Activated naive CD4-positive, alpha-beta T cell treated with Interleukin-2 at 50 U/mL for 16 hours (primary cell): Measurements from ENCODE around the gene SMKR1.
"Not testable (repeated sequence)": the region's sequence is repeated elsewhere in the genome, so short reads cannot be mapped to it uniquely, and the experiment has no call there.

Experiments used
- DNase-seq: peaks from one replicate; pipeline ENCODE4 v3.0.0-alpha.2; 2020

SMKR1 gene

DNA sequence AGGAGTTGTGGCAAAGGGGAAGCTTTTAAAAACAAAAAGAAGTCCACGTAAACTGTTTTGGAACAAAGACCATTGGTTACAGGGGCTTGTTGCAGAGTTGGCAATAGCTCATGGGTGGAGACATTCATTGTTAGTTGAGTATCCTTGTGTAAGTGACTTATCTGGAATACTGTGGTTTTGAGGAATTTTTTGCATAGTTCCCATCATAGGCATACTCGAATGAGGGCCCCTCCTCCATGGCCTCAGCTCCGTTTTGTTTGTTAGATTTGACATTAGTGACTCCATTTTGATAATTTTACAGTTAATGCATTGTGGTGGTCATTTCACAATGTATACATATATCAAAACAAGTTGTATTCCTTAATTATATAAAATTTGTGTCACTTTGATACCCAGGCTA, 12.8 kb upstream of the SMKR1 start:
- no peak for DNase-seq

DNA sequence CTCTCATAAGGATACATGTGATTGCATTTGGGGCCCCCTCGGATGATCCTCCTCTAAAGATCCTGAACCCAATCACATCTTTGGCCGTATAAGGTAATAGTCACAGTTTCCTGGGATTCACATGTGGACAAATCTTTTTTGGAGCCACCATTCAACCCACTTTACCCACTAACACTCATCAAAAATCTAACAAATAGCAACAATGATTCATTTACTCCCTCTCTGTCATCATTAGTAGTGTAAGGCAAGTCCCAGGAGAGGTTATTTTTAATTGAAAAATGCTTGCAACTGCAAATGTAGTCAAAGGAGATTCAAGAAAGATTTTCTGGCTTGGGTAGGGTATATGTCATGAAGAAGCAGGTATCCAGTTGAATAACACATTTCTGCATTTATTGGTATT, 9.9 kb upstream of the SMKR1 start:
- no peak for DNase-seq

DNA sequence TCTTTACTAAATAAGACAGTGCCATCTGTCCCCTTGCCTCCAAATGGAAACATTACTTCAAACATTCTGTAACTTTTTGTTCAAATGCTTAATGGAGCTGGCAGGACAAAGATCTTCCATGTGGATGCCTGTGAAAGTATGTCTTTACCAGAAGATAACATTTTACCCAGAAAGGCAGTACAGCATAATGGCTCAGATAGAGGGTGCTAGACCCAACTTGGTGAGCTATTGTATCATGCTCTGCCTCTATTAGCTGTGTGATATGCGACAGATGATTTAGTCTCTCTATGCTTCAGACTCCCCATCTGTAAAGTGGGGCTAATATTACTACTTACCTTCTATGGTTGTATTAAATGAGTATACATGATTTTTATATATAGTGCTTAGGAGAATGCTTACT, 8.8 kb upstream of the SMKR1 start:
- no peak for DNase-seq

DNA sequence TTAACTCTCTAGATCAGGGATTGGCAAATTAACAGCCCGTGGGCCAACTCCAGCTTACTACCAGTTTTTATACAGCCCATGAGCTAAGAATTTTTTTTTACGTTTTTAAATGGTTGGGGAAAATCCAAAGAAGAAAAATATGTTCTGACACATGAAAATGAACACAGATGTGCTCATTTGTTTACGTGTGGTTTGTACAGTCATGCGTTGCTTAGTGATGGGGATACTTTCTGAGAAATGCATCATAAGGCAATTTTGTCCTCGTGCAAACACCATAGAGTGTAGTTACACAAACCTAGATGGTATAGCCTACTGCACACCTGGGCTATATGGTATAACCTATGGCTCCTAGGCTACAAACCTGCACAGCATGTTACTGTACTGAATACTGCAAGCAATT, 8.3 kb upstream of the SMKR1 start:
- DNase-seq, result no peak

DNA sequence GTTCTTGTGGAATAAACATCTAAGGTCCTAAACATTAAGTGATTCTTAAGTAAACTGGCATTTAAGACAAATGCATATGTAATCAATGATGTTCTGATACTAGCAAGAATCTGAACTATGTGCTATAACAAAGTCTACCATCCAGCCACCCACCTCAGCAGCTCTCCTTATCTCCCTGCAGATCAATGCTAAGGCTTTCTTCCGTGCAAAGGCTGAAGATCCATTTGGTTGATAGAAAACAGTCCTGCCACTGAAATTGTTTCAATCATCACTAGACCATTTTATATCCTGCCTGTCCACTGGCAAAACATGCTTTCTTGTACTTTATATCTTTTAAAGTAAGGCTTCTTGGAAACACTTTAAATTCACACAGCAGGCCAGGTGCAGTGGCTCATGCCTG, 6.3 kb upstream of the SMKR1 start:
- no peak for DNase-seq

DNA sequence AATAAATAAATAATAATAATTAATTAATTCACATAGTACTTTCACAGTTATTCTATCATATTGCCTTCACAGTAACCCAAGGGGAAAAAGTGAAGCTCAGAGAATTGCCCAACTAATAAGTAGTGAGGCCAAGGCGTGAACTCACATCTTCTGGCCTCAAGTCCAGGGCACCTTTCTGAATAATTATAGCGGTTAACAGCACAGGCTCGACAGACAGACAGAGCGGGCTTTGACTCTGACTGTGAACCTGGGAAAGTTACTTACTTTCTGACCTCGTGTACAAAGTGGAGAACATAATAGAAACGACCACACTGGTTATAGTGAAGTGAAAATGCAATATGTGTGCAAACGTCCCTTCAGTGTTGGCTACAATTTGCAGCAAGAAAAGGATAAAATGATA, 5.7 kb upstream of the SMKR1 start:
- no peak for DNase-seq

DNA sequence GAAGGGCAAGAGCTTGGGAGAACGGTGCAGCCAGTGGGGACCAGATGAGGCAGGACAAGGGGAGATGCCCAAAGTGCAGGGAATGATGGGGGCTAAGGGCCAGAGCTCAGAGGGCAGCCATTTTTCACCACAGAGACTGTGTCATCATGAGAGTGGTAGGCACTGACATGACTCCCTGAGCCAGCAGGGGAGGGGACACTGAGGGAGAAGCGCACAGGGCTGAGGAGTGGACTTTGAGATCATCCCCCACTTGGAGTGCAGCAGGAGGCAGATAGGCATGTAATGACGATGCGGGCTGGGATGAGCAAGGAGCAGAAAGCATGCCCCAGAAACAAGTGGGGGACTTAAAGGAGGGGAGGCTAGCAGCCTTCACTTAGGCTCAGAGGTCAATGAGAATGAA, 5.2 kb upstream of the SMKR1 start:
- DNase-seq, result no peak

DNA sequence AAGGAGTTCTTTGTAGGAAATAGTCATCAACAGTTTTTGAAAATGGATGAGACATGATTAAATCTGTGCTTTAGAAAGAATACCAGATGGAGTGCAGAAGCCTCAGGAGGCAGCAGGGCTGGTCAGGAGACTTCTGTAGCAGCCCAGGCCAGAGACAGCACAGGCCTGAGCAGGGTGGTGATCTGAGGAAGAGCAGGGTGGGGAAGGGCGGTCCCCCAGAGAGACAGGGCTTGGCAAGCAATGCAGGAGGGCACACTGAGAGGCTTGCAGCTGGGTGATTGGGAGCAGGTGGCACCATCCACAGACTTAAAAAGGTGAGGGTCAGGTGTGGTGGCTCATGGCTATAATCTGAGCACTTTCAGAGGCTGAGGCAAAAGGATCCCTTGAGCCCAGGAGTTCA, 4.3 kb upstream of the SMKR1 start:
- no peak for DNase-seq

DNA sequence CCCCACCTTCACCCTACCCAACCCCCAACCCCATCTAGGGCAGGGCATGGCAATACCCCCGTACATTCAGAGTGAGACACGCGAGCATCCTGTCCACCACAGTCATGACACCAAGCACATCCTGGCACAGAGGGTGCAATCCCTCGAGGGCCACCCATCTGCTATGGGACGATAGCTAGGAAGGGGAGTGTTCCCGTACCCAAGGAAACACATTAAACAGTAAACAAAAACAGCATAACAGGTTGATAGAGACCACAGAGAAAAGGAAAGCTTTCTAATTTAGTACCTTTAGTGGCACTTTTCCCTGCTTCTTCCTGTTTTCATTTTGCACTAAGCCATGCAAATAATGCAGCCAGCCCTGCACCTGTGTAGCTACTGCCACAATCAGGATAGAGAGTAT, 2.3 kb upstream of the SMKR1 start:
- DNase-seq, result no peak

DNA sequence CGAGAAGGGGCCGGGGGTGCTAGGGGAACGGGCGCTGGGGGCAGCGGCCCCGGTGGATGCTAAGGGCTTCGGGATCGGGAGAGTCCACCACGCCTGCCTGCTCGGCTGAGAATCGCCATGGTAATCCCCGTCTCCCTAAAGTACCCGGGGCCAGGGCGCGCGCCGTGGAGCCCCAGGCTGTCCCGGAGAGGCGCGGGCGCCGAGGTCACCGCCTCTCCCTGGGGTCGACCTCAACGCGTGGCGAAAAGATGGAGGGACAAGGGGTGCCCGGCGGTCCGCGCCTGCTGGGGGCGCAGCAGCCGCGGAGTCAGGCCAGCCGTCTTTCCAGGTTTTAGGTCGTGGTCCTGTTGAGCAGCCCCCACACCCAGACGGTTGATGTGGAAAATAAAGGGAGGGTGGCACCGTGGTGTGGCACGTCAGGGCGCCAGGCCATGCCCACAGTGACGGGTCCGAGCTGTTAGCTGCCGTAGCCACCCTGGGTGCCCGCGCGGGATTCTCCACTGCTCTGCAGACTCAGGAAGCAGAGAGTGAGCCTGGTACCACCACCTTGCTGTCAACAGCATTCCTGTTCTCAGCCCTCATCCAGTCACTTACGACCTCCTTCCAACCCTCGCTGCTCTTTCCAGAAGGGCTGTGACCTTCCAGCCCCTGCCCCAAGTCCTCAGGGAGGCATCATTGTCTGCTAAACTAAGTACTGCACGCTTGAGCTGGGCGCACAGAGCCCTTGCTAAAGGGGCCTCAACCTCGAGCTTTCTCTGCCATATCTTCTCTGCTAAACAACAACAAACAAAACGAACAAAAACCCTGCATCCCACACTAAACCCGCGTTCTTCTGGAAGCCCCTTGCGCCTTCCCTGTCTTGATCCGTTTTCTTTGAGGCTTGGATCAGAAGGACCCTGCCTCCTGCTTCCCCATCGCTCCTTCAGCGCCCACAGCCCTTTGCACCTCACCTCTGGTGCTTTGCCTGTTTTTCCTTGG, 666 bp downstream of the SMKR1 start:
- peak; percentile 22 for DNase-seq

DNA sequence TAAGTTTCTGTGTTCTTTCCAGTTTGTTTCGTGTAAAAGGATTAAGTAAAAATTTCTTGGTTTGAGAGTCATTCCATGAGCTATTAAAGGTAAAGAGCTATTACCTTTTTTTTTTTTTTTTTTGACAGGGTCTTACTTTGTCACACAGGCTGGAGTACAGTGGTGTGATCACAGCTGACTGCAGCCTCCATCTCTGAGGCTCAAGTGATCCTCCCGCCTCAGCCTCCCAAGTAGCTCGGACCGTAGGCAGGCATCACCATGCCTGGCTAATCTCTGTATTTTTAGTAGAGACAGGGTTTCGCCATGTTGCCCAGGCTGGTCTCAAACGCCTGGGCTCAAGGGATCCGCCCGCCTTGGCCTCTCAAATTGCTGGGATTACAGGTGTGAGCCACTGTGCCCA, 1.4 kb downstream of the SMKR1 start:
- DNase-seq, result no peak

DNA sequence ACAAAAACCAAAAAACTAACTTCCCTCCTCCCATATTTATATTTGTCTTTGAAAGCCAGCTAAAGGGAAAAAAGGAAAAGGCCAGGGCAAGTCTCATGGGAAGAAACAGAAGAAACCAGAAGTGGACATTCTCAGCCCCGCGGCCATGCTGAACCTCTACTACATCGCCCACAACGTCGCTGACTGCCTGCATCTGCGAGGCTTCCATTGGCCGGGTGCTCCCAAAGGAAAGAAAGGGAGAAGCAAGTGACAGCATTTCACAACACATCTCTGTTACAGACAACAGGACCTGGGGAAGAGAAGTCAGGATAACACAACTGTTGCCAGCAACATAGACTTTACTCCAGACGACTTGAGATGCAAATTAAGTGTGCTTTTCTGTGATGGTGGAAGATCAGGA, 9.9 kb downstream of the SMKR1 start:
- DNase-seq, result no peak

DNA sequence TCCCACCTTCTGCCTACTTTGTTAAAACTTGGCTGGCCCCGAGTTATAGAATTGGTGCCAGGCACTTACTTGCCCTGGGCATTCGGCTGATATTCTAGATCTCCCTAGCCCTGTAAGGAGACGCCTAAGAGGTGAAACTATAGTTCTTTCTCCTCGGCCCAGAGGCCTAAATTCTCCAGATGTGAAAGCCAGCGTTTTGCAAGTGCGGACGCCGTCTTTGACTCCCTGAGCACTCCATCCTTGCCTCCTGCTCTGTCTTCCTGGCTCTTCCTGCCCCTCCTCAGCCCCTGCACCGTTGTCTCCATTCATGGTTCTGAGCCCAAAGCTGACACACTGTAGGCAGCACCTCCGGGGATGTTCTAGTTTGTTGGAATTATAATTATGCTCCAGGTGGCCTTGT, 11.2 kb downstream of the SMKR1 start:
- DNase-seq, result no peak

DNA sequence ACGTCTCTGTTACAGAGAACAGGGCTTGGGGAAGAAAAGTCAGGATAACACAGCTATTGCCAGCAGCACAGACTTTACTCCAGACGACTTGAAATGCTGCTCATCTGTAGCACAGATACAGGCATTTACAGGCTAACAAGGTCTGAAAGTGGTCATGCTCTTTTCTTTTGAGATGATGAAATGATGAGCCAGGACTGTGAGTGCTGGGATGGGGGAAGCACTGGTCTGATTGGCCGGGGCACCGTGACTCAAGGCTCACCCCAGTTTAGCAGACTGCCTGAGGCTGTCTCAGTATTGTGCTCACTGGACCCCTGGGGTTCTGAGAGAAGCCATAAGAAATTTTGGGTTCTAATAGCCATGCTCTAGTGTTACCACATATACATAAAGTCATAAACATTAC, 12.4 kb downstream of the SMKR1 start:
- no peak for DNase-seq

DNA sequence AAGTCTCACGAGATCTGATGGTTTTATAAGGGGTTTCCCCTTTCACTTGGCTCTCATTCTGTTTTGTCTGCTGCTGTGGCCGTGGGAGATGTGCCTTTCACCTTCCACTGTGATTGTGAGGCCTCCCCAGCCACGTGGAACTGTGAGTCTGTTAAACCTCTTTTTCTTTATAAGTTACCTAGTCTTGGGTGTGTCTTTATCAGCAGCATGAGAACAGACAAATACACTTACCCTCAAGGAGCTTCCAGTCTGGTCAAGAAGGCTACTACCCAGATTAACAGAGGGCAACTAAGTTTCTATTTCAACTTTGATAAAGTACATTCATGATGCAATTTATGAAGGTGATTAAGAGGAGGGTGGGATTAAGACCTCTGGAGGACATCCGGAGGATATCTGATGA, 13.1 kb downstream of the SMKR1 start:
- DNase-seq, result no peak

DNA sequence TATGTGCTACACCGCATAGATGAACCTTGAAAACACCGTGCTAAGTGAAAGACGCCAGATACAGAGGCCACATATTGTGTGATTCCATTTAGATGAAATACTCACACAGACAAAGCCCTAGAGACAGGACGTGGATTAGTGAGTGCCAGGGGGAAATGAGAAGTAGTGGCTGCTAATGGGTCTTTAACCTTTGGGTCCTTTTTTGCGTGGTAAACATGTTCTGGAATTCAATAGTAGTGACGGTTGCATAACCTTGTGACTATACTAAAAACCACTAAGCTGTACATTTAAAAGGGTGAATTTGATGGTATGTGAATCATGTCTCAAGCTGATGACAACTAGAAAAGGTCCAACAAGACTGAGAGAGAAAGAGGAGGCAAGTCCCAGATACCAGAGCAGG, 15.6 kb downstream of the SMKR1 start:
- DNase-seq, result no peak

DNA sequence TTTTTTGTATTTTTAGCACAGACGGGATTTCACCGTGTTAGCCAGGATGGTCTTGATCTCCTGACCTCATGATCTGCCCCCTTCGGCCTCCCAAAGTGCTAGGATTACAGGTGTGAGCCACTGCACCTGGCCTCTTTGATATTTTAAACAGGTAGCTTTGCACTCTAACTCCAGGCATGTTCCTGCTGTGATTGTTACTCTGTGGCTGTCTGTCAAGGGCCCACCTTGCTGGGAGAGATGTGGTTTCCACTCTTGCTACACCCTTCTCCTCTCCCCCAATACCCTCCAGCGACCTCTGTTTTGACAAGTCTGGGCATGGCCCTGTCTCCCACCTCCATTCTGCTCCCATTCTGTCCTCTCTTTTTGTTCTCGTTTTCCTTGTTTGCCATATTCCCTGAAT, 17.1 kb downstream of the SMKR1 start:
- DNase-seq, result no peak

DNA sequence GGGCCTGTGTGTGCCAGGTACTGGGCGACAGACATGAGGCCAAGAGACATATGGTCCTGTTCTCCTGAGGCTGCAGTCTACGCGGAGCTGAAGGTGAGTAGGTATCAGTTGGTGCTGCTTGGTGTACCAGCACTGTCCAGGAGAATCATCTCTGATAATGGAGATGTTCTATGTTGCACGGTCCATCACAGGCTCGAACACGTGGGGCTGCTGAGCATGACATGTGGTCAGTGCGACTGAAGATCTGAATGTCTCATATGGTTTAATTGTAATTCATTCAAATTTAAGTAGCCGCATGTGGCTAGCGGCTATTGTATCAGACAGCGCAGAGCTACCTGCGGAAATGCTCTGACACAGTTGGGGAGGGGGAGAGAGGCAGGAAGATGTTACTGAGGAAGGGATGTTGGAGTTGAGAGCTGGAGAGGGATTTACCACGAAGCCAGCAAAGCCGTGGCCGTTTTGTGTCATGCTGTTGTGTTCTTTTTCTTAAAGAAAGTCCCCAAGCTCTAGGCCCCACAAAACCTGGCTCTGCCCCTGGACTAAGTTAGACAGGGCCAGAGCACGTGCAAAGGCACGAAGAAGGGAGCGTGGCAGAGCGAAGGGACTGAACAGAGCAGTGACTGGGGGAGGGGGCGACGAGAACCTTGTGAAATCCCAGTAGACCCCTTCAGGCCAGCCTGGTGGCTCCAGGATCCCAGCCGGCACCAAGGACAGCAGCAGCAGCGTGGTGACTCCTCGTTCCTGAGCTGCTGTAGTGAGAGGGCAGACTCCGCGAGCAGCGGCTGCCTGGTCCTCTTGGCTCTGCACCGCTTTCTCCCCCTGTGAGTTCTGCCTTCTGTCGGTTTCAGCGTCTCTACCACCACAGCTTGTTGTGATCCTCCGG, 20.0 kb downstream of the SMKR1 start:
- no peak for DNase-seq

DNA sequence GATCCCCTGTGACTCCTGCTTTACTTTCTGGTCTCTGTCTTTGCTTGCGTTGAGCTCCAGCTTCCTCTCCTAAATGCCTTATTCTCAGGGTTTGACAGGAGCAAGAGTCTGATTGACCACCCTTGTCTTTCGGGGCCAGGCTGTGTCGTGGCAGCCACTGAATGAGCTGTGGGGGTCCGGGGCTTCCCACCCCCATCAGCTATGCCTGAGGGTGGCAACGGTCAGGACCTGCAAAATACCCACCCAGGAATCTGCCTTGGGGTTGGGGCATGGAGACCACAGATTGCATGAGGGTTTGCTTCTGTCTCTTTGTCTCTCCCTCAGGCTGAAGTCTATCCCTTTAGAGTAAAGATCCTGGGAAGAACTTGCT, 20.6 kb downstream of the SMKR1 start:
- DNase-seq, result no peak

DNA sequence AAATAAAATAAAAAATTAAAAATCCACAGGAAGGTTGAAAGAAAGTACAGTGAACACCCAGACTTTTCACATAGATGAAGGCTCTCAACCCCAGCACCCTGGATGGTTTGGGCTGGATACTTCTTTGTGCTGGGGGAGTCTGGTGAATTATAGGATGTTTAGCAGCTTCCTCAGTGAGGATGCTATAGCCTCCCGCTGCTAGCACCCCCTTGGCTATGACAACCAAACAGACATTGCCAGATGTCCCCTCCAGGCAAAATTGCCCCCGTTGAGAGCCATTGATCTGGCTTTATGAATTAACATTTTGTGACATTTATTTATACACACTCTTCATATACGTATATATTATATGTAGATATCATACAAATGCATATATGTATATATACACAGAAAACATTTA, 21.6 kb downstream of the SMKR1 start:
- DNase-seq, result no peak

DNA sequence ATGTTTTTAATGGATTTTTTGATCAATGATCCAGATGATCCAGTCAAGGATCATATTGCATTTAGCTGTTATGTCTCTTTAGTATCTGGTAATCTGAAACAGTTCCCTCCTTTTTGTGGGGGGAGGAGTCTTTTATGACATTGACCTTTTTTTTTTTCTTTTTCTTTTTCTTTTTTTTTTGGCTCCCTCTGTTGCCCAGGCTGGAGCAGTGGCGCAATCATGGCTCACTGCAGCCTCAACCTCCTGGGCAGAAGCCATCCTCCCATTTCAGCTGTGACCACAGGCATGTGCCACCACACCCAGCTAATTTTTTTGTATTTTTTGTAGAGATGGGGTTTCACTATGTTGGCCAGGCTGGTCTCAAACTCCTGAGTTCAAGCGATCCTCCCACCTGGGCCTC, 22.1 kb downstream of the SMKR1 start:
- DNase-seq, result not testable (repeated sequence)

DNA sequence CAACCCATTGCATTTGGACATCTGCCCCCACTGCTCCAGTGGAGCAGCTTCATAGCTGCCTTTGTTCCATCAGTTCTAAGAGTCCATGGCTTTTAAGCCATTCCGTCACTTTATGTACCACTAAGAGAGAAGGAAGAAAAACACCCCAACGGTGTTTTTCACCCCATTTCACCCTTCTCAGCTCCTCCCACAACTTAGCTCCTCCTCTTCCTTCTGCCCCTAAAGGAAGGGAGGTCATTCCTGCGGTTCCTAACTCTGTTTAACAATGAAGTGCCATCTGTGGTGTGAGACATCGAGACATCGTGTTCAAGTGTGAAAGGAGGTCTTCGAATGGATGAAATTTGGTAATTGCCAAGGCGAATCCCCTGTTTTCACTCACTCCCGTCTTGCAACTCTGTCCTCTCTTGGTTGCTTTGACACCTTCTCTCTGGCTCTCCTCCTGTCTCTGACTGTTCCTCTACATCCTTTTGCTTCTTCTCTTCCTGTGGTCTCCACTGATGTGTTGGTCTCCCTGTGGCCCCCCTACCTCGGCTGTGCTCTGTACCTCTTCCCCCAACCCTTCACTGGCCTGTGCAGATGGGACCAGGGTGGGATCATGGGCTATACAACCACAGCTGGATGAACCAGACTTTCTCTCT, 23.0 kb downstream of the SMKR1 start:
- no peak for DNase-seq

DNA sequence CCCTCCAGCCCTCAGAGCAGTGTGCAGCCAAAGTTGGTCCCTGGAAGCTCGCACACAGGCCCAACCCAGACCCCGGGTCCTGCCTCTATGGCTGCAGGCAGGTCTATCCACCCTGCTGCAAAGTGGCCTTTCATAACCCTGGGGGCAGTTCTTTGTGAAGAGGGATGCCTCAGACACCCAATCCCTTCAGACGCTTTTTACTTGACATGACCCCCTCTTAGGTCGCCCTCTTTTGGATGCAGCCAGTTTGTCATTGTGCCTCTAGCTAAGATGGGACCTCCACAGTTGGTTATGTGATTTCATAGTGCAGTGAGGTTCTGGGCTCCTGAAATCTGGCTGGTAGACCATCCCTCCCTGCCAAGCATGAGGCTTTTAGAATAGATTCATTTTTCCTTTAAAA, 27.3 kb downstream of the SMKR1 start:
- DNase-seq, result no peak
